Activated effector memory CD4-positive, alpha-beta T cell treated with Interleukin-2 at 50 U/mL for 16 hours (primary cell): Measurements from ENCODE around the gene RAET1G.
"Not testable (repeated sequence)": the region's sequence is repeated elsewhere in the genome, so short reads cannot be mapped to it uniquely, and the experiment has no call there.

Experiments
- DNase-seq: peaks from one replicate; pipeline ENCODE4 v3.0.0-alpha.2; 2020

RAET1G gene

DNA sequence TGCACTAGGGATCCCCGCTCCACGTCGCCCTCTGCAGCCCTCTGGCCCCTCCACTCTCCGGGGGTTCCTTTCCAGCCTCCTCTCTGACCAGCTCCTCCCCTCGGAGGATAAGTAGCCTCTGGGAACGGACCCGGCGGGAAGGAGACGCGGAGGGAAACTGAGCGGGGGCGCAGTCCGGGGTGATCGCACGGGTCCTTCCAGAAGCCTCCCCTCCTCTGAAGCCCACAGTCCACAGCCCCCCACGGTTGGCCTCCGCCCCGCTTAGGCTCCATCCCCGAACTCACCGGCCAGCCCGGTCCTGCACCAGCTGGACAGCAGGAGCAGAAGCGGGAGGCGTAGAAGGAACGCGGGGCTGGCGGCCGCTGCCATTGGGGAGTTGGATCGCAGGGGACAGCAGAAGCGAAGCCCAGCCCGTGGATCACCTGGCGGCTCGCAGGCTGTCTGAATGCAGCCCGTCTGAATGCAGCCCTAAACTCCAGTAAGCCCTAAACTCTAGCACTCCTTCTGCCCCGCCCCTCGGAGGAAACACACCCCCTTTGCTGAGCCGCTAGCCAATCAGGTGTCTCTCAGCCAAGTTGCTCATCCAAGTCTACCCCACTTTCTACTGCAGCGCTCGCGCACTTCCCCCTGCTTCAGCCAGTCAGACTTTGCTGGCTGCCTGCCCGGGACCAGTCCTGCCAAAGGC, at the start of gene RAET1G:
Gene RAET1G (minus strand): TSS at position 480 of the 685 bp plus-strand sequence. CDS start 111 bp downstream, at position 369.
- DNase-seq: peak; percentile 76

GRCh38 chr6:149969635-149970034, 46.7 kb upstream of the RAET1G start:
- no peak for DNase-seq

GRCh38 chr6:149968909-149969308, 46.0 kb upstream of the RAET1G start:
- DNase-seq: not testable (repeated sequence)

DNA sequence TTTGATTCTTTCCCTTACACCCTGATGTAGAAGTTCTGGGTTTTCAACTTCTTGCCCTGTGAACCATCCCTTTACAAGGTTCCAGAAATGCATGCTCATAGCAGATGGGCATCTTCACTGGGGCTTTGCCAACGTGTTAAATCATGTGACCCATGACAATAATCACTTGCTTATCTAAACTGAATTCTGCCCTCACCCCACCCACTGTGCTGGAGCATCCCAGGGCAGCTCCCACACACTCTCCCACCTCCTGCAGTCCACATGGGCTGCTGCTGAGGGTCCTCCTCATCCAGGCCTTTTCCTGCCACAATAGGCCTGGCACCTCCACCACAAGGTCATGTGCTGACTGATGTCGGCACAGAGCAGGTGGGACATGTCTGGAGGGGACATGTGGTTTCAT, 45.1 kb upstream of the RAET1G start:
- not testable (repeated sequence) for DNase-seq

- no peak for DNase-seq
These were observed 44.7 kb upstream of the RAET1G start for GRCh38 chr6:149967591-149967990.

DNA sequence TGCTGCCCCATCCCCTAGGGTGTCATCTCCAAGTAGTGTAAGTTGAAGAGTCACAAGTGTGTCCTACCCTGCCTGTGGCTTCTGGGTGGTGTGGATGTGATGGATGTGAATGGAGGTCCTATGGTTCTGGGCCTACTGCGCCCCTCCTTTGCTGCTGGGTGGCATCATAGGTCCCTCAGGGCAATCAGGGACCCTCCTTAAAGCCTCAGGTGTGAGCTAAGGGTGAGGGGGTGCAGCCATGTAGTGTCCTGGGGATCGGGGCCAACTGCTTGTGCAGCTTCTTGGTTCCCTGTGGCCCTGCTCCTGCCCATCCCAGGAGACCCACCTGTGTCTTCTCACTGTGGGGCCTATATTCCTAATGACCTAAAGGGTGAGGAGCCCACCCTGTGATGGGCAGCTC, 43.4 kb upstream of the RAET1G start:
- DNase-seq: not testable (repeated sequence)

DNA sequence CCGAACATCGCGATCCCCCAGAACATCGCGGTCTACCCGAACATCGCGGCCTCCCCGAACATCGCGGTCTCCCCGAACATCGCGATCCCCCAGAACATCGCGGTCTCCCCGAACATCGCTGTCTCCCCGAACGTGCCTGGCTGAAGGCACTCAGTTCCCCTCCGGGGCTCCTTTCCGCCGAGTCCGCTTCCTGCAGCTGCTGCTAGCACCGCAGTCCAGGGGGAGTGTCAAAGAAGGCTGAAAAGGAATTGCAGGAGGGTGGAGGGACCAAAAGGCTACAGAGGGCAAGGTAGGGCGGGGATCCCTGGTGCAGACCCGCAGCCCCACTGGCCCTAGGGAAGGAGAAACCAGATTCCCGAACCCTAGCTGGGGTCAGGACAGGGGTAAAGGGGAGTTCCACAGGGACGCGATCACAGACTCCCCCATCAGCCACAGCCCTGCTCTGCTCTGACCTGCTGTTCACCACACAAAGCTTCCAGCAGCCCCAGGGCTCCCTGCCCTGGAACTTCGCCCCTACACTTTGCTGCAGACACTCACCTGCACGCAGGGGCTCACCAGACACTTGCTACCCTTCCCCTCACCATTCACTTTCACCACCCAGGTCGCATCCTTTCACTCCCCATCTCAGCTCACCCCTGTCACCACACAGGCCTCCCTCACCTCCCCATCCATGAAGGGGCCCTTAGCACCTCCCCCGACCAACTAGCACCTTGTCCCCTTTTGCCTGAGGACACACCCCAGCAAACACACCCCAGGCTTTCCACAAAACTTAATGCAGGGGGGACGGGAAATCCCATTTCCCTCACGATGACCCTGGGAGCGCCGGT, 42.5 kb upstream of the RAET1G start:
- DNase-seq: no peak

- DNase-seq: no peak
These were observed 41.6 kb upstream of the RAET1G start for GRCh38 chr6:149964308-149965193.

GRCh38 chr6:149963462-149964307, 40.8 kb upstream of the RAET1G start, which contains the start of gene ULBP1:
Gene ULBP1 (plus strand): TSS chr6:149963943. CDS start chr6:149964050, 107 bp downstream.
- DNase-seq: peak; percentile 63

- DNase-seq: no peak
These were observed 40.2 kb upstream of the RAET1G start for GRCh38 chr6:149963212-149963461.

DNA sequence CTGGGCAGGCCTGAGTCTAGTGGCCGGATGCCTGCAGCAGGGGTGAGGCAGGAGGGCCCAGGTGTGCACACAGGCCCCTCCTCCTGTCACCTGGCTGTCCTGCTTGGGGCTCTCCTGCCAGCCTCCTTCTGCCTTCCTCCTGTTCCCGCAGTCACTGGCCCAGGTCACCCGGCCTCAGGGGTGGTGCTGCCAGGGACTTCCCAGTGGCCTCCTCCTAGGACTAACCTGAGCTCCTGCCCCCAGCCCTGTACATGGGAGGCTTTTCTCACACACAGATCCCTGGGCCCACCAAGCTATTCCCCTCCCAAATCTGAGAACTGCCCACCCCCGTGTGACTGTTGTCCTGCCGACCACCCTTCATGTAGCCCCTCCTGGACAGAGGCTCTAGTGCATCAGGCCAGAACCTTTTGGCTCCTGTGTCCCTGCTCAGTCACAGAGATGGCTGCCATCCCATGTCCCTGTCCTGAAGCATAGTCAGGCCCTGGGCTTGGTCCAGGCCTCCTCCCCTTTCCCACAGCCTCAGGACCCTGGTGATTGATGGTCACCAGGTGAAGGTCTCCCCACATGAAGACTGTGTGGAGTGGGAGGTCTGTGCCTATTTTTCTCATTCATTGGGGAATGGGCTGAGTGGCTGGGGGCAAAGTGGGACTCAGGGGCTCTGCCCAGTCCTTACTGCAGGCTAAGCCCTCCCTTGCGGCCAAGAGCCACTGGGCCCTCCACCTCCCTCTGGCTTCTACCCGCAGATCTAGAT, 39.7 kb upstream of the RAET1G start:
- DNase-seq: no peak

- DNase-seq: no peak
These were observed 39.0 kb upstream of the RAET1G start for GRCh38 chr6:149961728-149962425.

- no peak for DNase-seq
These were observed 37.6 kb upstream of the RAET1G start for GRCh38 chr6:149960488-149960887.

DNA sequence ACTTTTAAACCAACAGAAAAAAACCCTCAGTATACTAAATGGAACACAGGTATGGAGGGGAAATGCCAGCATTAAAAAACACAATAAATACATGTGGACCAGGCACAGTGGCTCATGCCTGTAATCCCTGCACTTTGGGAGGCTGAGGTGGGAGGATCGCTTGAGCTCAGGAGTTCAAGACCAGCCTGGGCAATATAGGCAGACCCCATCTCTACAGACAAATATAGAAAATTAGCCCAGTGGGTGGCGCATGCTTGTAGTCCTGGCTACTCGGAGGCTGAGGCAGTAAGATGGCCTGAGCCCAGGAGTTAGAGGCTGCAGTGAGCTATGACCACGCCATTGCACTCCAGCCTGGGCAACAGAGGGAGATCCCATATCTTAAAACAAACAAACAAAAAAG, 36.9 kb upstream of the RAET1G start:
- DNase-seq: not testable (repeated sequence)

GRCh38 chr6:149958124-149958523, 35.2 kb upstream of the RAET1G start:
- not testable (repeated sequence) for DNase-seq

DNA sequence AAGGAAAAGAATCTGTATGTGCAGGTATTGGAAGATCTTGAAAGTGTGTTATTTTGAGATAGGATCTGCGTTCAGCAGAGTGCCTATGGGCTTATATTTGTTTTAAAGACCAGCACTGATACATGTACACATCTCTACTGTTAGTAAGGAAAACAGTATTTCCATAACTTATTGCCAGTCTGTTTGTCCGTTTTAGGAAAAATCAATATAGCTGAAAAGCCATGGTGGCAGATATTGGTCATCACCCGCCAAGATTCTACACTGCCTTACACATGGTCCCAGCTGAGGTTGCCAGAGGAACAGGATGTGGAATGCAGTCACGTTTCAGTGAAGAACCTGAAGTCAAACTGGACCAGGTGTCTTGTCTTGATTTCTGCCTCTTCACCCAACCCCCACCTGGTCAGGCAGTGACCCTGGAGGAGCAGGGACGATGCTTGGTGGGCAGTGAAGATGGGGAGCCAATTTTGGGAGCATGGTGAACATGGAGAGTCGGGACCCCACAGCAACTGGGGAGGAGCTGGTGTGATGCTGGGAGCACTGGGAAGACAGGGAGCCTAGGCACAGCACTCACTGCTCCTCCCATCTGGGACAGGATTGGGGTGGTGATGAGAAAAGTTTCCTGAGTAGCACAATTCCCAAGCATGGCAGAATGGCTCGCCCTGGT, 32.9 kb upstream of the RAET1G start:
- DNase-seq: not testable (repeated sequence)

GRCh38 chr6:149954984-149955653, 32.2 kb upstream of the RAET1G start:
- DNase-seq: not testable (repeated sequence)

DNA sequence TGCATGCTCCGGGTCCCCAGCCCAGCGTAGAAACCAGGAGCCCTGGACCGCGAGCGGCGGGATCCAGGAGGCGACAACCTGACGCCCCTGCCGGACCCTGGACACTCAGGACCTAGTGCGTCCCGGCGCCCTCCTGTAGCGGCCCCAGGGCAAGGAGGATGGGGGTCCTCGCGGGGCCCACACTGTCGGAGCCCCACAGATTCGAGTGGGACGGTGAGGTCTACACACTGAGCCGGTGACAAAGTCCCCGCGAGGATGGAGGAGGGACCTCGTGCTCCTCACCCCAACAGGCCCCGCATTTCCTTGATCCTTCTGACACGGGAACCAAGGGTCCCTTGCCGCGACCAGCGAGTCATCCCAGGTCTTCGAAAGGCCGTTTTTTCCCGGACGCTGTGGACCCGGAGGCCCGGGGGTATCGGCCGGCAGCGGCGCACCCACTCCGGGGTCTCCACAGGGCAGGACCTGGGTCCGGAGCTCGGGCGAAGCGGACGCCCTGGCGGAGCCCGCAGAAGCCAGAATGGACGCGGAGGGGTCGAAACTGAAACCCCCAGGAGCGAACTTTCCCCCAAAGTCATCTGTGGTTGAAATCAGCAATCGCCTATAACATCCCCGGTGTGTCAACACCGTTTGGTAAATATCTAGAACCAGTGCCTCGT, 31.5 kb upstream of the RAET1G start:
- not testable (repeated sequence) for DNase-seq

DNA sequence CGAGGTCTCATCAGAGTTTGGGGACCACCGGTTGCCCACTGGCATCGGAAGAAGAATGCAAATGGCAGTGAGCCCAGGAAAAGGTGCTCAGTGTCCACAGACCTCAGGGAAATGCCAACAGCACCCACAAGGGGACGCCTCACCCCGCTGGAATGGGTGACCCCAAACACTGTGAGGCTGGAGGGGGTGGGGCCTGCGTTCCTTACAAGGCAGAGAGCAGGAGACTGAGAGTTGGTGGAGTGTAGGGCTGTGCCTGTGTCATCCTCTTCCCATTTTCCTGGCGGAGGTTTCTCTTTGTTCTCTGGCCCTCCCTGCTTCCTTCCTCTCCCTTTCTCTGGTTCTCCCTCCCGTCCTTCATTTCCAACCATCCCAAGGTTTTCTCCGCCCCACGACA, 31.0 kb upstream of the RAET1G start:
- DNase-seq: not testable (repeated sequence)
